GM12872 (cell line): ENCODE data around the gene CLCN4.

Source experiments
- TF ChIP-seq, protein P1 (sequence below): IDR thresholded peaks from 3 replicates; pipeline ENCODE4 v1.5.1; 2011; ENCODE audit warnings: low read depth, mild to moderate bottlenecking, low read length, moderate library complexity; ENCODE audit not compliant: insufficient read depth

The CLCN4 gene

DNA sequence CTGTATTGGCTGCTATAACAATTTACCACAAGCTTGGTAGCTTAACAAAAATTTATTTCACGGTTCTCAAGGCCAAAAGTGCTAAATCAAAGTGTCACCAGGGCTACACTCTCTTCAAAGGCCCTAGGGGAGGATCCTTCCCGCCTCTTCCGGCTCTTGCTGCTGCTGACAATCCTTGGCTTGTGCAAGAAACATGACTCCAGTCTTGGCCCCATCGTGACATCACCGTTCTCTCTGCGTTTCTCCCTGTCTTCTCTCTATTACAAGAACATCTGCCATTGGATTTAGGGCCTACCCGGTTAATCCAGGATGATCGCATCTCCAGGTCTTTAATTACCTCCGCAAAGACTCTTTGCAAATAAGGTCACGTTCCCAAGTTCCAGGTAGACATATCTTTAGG is 10.4 kb upstream of the CLCN4 start:
- TF ChIP-seq, protein P1, sequence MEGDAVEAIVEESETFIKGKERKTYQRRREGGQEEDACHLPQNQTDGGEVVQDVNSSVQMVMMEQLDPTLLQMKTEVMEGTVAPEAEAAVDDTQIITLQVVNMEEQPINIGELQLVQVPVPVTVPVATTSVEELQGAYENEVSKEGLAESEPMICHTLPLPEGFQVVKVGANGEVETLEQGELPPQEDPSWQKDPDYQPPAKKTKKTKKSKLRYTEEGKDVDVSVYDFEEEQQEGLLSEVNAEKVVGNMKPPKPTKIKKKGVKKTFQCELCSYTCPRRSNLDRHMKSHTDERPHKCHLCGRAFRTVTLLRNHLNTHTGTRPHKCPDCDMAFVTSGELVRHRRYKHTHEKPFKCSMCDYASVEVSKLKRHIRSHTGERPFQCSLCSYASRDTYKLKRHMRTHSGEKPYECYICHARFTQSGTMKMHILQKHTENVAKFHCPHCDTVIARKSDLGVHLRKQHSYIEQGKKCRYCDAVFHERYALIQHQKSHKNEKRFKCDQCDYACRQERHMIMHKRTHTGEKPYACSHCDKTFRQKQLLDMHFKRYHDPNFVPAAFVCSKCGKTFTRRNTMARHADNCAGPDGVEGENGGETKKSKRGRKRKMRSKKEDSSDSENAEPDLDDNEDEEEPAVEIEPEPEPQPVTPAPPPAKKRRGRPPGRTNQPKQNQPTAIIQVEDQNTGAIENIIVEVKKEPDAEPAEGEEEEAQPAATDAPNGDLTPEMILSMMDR: no peak

DNA sequence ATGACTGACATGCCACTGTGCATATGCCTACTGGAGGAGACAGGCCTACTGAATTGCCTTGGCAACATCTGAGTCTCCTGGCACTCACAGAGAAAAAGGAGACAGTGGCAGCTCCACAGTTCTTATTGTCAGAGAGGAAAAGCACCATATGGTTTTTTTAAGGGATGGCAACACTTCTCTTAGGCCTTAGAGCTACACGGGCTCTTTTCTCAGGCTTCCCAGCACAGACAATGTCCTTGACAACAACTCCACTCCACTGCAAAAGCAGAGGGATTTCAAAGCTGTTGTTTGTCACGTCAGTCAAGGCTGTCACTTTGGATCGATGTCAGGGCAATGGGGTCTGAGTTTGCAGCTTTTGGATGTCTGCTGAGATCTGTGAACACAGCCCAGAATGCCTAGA is 4.7 kb upstream of the CLCN4 start:
- TF ChIP-seq, protein P1: no peak

DNA sequence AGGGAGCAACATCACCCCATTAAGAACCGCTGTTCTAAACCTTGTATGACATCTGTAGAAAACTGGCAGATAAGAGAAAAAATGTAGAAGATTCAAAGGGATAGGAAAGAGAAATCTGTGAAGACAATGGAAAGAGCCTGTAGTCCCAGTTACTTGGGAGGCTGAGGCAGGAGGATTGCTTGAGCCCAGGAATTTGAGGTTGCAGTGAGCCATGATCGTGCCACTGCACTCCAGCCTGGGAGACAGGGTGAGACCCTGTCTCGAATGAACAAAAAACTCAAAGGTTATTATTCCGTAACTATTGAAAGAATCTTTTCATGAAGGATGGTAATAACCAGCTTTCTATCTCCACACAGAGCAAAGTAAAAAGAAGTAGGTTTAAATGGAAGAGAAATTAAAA is 1.6 kb upstream of the CLCN4 start:
- TF ChIP-seq, protein P1: no peak

GRCh38 chrX:10157032-10157341 is 212 bp downstream of the CLCN4 start:
- TF ChIP-seq, protein P1: no peak

DNA sequence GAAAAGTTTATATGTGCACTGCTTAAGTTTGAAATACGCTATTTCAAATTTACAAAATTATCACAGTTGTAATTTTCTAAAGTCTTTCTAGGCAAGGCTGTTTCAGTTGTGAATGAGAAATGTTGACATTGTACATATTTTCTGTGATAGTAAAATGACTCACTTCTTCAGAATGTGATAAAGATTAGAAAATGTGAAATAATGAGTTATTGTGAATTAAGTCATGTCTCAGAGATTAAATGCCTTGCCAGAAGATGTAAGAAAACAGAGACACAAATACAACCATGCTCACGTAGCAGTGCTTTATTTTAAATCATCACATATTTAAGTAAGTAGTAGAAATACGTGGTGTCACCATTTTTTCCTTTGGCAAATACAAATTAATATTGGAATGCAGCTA is 768 bp downstream of the CLCN4 start:
- TF ChIP-seq, protein P1: no peak

DNA sequence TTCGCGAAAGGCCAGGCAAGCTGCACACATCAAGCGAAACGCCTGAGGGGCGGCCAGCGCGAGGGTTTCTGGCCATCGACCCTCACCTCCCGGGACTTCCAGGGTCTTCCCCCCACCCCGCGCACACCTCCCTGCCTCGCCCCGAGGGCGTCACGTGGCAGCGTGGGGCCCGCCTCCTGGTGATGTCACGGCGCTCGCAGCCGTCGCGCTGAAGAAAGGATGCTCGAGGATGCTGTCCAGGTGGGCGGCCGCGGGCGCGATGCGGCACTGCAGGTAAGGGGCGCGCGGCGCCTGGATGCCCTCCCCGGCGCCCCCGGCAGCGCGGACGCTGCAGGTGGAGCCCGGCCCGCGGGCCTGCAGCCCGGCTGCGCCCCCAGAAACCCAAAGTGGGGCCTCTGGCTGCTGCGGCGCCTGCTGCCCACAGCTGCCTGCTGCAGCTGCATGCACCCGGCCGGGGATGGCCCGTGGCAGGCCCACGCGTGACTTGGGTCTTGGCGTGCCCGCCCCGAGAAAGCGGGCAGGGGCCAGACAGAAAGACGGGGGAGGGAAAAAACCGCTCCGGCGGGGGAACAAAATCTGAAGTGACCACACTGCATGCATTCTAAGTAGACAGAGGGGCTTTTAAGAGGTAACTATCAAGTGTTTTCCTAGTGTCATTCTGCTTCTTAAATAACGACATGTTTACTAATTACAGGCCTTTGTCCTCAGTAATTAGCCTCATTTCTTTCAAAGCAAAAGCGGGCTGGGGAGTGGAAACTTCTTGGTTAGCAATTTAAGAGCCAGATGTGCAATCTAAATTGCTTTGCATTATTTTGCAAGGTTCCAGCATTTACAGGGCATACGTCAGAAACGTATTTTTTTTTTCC is 1.7 kb downstream of the CLCN4 start:
- TF ChIP-seq, protein P1: no peak

- TF ChIP-seq, protein P1: no peak
Measured at GRCh38 chrX:10159145-10159468, 2.3 kb downstream of the CLCN4 start.
